ENCODE results near the gene SLC22A12.
"Not testable (repeated sequence)": the region's sequence is repeated elsewhere in the genome, so short reads cannot be mapped to it uniquely, and the experiment has no call there.

SLC22A12 gene

DNA sequence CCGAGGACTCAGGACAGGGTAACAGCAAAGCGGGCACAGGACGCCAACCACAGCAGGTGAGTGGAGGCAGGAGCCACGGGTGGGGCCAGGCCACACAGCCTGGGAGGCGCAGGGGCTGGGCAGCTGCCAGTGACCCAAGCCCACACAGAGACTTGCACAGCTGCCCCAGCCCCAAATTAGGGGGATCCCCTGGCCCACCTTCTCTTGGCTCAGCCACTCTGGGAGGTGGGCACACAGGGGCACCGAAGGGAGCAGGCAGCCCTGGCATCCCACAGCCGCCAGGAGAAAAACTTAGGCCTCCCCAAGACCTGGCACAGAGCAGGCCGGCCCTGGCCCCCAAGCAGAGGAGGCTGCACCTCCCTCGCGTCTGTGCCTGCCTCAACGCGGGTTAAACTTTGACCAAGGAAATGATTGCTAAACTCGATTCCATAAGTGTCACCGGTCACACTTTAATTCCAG, at the start of gene SLC22A12:
Gene SLC22A12, plus strand, starts transcription at position 458 of the 459 bp plus-strand sequence. CDS start 337 bp downstream, outside the sequence.
- no peak for DNase-seq

DNA sequence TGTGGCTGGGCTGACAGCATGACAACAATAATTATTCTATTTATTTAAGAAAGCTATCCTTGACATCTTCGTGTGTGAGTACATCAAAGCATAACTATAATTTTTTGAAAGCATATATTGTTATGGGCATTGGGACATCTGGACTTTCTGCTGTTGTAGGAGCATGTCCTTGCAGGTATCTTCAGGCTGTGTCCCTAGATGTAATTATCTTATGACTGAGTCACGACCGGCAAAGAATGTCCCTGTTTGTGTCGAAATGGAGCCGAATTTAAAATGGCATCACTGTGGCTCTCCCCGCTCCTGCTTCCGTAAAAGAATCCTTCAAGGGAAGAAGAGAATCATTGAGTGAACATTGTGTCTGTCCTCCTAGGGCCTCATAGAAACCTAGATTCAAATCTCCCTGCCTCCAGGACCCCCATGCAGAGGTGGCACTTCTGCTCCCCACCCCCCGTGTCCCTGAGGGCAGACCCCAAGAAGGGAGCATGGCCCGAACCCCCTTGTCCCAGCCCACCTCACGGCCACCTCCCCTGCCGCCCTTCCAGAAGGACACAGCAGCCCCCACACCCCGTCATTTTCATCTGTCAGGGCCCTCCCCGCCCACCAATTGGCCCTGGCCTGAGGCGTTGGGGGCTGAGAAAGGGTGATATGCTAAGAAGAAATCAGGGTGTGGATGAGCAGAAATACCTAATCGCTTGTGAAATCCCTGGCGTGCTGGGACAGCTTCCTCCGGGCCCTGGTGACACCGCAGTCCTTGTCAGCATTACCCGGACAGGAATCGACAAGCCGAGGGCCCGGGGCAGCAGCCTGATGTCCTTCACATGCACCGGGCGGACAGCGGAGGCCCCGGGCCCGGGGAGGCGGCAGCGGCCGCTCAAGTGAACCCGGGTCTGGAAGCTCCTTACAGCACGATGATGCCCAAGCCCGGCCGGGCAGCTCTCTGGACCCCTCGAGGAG, 48.6 kb upstream of the SLC22A12 start:
- no peak for DNase-seq

DNA sequence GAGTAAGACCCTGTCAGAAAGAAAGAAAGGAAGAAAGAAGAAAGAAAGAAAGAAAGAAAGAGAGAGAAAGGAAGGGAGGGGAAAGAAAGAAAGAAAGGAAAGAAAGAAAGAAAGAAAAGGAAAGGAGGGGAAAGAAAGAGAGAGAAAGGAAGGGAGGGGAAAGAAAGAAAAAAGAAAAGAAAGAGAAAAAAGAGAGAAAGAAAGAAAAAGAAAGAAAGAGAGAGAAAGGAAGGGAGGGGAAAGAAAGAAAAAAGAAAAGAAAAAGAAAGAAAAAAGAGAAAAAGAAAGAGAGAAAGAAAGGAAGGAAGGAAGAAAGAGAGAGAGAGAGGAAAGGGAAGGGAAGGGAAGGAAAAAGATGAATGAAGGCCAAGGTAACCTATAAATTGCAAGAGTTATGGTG, 47.2 kb upstream of the SLC22A12 start:
- DNase-seq, result no peak

DNA sequence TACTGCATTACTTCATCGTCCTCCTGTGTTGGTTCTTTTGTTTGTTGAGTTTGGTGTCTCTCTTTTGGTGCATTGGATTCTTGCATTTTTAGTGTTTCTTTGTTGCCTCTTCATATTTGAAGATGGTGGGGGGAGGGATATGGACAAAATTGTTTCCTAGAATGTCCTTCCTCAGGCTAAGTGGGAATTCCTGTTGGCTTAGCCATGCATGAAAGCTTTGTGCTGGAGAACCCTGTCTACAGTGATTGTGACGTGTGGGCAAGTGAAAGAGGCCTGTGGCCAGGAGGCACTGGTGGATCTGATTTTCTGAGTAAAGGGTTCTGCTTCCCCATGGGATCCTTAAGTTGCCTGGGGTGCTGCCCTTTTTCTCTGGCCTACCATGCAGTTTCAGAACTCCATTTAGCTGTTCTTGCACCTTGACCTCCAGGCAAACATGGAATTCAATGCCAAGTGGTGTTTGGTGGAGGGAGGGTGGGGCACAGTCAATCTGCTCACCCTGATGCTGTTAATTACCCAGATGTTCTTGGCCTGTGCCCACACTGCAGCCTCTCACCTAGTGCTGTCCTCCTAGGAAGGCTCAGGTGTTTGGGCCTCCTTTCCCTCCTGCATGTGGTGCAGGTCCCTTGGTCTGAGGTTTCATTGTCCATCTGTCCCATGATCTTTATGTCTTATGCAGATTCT, 46.3 kb upstream of the SLC22A12 start:
- no peak for DNase-seq

DNA sequence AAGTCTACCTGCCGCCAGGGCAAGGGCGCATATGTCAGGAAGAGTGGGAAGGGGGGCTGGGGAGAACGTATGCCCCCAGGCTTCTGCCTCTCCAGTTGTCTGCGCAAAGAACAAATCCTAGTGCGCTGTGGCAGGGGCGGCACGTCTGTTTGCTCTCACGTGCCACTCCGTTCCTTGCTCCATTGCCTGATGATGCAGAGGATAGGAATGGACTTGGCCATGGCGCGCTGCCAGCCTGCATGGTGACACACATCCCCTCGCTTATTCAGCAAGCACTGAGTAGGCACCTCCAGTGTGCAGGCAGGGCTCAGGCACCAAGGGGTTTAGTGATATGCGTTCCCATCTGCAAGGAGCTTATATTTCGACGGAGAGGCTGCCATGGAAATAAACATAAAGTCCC, 45.4 kb upstream of the SLC22A12 start:
- DNase-seq, result peak; percentile 92

DNA sequence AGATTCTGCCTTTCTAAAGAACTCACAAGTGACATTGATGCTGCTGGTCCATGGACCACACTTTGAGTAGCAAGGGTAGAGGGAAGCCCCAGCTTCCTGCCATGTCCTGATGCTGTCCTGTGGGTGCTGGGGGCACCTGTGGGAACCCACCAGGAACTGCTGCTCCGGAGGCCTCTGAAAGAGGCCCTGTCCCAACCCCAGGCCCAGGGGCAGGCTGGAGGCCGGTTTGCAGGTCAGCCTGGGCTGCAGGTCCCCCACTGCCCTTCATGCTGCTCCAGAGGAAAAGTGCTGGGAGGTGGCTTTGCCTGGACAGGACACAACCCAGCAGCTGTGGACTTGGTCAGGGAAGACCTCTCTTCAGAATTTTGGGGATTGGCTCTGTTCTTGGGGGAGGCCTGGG, 44.8 kb upstream of the SLC22A12 start:
- no peak for DNase-seq

DNA sequence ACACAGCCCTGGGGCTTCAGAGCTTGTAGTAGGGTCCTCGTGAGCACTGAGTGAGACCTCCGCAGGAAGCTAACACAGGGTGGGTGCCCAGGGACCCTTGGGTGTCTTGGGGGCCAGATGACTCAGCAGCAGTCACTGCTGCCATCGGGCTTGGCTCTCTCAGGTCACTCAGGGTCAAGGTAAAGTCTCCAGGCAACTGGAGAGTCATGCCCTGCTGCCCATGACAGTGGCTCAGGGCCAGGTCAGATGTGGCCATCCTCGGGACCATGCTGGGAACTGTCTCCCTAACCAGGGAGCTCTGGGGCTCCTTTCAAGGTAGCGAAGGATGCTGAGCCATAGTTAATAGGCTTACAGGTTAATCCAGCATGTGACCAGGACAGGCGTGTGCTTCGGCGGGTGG, 44.4 kb upstream of the SLC22A12 start:
- DNase-seq, result no peak

DNA sequence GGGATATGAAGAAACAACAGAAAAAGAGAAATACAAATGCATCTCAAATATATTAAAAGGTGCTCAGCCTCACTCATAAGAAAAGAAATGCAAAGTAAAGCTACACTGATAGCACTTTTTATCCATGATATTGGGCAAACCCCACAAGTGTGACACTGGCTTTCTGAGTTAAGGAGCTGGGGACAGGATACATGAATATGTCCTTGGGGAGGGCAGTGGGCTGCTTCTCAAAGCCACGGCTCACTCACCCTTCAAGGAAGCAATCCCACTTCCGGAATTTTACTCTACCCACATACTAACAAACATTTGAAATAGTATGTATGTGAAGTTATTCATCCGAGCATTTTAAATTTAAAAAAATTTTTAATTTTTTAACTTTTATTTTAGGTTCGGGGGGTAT, 41.1 kb upstream of the SLC22A12 start:
- no peak for DNase-seq

DNA sequence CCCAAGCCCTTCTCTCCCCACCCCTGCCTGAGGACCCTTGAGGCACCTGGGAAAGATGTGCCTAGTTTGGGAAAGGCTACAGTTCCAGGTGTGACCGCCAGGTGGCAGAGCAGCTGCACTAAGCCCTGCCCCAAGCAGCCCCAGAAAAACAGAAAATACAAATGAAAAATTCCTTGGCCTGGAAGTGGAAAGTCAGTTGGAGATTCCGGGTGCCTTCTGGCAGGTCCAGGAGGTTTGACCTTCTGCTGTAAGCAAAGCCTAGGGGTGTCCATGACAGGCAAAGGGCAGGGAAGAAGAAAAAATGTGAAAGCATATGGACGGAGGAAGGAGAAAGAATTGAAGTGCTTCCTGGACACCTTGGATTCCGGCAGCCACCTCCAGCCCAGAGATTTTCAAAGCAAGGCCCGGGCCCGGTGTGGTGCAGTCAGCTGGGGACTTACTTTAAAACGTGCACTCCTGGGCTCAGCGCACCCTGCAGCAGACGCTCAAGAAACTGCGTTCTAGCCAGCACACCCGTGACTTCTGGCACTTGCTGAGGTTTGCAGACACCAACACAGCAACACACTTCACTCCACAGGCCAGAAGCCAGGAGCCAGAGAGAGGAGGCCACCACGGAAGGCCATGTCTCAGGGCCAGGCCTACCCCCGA, 37.3 kb upstream of the SLC22A12 start:
- peak; percentile 68 for DNase-seq

DNA sequence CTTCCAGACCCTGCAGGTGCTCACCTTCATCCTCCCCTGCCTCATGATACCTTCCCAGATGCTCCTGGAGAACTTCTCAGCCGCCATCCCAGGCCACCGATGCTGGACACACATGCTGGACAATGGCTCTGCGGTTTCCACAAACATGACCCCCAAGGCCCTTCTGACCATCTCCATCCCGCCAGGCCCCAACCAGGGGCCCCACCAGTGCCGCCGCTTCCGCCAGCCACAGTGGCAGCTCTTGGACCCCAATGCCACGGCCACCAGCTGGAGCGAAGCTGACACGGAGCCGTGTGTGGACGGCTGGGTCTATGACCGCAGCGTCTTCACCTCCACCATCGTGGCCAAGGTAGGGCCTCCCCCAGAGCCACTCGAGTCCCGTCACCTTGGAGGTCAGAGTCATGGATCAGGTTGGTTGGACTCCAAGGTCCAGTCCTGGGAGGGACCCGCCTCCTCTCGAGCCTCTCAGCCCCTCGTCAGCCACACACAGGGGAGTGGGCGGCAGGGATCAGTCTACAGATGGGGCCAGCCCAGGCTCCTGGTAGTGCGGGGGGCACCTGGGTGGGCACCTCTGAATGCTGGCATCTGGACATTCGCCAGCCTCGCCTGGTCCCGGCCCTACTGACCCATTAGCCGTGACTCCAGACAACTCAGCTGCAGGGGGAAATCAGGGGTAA, 34.8 kb upstream of the SLC22A12 start:
- DNase-seq, result no peak

DNA sequence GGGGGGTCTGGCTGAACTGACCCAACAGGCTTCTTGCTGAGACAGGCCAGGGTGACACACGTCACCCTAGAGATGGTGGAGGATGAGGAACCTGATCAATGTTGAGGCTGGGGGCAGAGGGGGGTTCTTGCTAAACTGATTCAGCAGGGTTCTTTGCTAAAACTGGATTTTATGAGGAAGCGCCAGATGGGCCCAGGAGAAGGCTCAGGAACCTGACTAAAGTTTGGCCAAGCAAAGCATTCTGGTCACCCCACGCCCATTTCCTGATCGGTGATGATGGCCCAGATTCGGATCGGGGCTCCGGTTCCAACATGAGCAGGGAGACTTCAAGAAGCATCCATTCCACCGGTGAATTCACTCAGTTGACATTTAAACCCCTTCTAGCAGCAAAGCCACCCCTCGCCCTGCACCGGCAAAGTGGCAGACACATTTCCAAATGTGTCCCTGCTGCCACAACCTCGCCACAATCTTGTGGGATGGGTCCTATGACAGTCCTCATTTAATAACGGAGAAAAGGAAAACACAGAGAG, 34.2 kb upstream of the SLC22A12 start:
- no peak for DNase-seq

DNA sequence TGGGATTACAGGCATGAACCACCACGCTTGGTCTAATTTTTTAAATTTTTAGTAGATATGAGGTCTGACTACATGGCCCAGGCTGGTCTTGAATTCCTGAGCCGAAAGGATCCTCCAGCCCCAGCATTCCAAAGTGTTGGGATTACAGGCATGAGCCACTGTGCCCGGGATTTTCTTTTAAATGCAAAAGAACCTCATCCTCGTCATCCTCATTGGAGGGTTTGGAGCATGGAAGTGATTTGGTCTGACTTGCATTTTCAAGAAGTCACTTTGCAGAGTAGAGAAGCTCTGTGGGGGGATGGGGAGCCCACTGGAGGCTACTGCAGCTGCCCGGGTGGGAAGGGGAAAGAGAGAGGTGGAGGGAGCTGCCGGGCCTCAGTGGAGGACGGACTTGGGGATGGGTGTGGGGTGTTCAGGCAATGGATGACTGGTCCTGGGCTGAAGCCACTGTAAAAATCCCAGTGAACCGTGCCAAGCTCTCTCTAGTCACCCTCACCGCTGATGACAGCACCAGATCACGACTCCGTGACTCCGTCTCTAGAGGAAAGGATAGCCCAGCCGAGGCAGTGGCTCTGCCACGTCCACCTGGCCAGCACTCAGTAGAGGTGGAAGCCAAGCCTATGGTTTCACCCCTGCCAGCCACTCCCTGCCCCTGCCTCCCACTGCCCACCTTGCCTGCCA, 32.8 kb upstream of the SLC22A12 start:
- no peak for DNase-seq

DNA sequence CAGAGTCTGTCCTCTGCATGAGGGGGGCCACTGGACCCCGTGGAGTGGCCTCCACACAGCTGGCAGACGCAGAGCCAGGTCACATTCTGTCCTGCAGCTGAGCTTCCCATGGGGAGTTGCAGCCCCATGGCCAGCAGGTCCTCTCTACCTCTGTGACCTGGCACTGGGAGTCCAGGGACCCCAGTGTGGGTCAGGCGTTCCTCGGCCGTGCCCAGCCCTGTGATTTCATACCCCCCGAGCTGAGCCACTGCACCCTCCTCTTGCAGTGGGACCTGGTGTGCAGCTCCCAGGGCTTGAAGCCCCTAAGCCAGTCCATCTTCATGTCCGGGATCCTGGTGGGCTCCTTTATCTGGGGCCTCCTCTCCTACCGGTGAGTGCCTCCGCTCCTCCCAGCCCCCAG, 32.2 kb upstream of the SLC22A12 start:
- DNase-seq, result no peak

DNA sequence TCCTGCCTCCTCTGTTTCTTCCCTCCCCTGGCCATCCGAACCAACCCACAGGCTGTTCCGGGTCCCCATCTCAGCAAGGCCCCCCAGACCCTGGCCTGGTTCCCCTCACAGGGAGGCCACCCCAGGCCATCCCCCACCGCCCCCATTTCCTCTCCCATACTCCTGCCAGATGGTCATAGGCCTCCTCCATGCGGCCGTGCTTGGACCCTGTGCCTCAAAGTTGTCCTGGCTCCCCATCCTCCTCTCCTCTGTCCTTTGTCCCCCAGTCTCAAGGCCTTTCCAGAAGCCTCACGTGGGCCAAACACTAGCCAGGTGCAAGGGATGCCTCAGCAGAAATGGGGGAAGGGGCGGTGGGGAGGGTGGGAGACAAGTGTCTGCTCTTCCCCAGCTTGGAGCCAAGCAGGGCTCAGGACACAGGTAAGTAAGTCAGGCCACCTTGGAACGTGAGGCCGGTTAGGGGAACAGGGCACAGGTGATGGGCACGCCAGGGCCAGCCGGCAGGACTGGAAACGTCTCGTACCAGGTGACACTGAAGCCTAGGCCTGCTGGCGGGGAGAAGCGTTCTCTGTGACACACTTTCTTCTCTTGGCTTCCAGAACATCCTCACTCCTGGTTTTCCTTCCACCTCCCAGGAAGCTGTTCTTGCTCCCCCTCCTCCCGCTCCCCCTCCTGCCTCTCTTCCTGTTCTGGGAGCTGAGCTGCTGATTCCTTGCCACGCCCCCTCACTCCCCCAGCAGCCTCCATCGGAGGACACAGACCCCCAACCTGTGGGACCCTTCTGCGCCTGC, 31.5 kb upstream of the SLC22A12 start:
- DNase-seq, result no peak

DNA sequence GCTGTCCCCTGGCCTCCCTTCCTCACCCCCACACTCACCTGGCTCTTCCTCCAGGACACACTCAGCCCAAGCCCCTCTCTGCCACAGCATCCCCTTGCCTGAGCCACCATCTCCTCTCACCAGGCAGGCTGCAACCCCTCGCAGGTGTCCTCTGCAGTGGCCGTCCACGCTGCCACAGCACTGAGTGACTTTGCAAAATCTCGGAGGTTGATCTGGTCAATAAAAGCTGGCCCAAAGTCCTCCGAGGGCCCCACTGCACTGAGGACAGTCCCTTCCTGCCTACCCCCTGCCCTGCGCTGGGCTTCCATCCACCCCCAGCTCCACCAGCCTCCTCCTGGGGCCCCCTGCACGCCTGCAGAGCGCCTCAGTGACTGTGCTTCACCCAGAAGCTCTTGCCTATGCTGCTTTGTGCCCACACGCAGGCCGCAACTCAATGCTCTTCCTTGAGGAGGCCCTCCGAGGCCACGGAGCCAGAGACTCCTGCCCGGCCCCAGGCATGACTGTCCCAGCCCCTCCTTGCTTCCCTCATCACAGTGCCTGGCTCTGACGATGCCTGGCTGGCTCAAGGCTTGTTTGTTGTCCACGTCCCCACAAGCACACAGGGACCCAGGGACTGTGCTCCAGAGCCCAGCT, 30.8 kb upstream of the SLC22A12 start:
- DNase-seq, result no peak

DNA sequence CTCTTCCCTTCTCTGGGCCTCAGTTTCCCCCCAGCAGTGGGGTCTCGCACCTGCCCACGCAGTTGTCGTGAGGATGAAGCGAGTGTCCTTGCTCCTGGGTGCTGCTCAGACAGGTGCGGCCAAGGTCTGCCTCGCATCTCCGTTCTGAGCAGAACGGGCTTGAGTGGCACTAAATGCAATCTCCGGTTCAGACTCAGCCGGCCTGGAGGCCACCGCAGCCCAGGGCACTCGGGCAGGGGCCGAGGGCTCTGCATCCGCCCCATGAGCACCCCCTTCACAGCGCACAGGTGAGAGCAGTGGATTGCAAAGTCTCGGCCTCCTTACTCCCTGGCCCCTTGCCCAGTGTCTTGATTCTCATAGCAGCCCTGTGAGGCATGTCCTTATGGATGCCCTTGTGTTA, 30.1 kb upstream of the SLC22A12 start:
- no peak for DNase-seq

DNA sequence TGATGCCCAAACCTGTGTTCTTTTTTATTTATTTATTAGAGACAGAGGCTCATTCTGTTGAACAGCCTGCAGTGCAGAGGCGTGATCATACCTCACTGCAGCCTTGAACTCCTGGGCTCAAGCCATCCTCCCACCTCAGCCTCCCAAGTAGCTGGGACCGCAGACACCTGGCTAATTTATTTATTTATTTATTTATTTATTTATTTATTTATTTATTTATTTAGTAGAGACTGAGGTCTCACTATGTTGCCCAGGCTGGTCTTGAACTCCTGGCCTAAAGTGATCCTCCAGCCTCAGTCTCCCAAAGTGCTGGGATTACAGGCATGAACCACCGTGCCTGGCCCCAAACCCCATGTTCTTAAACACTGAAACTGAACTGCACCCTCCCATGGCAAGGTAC, 29.6 kb upstream of the SLC22A12 start:
- not testable (repeated sequence) for DNase-seq

DNA sequence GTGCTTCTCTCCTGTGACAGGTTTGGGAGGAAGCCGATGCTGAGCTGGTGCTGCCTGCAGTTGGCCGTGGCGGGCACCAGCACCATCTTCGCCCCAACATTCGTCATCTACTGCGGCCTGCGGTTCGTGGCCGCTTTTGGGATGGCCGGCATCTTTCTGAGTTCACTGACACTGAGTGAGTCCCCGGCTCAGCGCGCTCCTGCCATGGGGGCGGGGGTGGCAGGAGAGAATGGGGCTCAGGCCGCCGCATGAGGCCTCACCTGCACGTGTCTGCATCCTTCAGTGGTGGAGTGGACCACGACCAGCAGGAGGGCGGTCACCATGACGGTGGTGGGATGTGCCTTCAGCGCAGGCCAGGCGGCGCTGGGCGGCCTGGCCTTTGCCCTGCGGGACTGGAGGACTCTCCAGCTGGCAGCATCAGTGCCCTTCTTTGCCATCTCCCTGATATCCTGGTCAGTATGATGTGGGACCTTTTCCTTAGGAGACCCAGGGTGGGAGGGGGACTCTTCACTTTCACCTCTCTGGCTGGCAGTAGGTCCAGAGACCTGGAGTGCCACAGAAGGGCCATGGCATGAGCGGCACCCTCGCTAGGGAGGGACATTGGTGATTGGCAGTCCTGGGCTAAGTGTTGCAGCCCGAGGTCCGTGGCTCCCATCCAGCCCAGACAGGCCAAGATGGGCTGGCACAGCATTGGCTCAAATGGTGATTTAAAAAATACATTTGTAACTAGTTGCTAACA, 28.9 kb upstream of the SLC22A12 start:
- DNase-seq, result no peak

DNA sequence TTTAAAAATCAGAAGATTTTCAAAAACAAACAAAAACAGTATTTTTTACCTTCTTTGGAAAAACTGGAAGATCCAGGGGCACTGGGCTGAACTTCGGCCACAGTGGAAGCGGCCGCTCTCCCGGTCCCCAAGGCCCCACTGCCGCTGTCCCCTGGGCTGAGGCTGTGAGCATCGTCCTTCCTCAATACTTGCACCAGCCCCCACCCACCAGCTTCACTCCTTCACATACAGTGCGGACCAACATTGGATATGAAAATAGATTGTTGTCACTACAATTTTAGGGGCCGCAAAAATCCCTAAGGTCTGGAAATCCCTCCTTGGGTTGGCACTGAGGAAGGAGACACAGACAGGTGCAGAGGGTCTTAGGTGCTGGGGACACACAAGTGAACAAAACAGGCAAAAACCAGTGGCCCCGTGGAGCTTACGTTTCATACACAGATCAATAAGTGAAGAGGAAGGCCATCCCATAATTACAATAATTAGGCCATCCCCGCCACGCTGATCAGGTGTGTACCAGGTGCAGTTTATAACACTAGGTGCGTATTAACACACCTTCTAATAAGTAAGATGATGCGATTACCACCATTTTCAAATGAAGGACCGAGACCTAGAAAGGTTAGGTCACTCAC, 28.2 kb upstream of the SLC22A12 start:
- DNase-seq, result no peak

DNA sequence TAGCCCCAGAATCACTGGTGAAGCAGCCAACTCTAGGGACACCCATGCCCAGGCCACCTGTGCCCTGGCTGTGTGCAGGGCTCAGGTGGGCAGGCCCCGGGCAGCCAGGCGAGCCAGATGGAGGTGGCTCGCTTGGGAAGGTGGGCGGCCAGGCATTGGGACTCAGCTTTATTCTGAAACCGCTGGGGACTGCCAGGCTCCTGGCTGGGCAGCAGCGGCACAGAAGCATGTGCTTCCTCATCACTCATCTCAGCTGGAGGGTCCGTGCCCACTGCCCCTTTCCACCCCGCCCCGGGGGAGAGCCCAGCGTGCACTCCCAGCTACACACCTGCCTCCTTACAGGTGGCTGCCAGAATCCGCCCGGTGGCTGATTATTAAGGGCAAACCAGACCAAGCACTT, 27.1 kb upstream of the SLC22A12 start:
- DNase-seq, result no peak
